Keratinocyte (primary cell): ENCODE results near the gene RUSC2.

Source experiments
- EZH2 ChIP-seq: IDR thresholded peaks from one replicate; pipeline ENCODE4 v1.6.1; 2012; ENCODE audit warnings: inconsistent platforms, mild to moderate bottlenecking, low read length, moderate library complexity
- TF ChIP-seq, protein P1 (sequence below), 3 experiments: IDR thresholded peaks in 1 of 3; conservative IDR thresholded peaks in 1 of 3; optimal IDR thresholded peaks in 1 of 3; 2 replicates in 2 of 3; 3 replicates in 1 of 3; pipeline versions ENCODE3 to v1.5.1; 2011; ENCODE audit warnings: low read length in 3 of 3, mild to moderate bottlenecking in 3 of 3, moderate library complexity in 2 of 3, control low read depth in 1 of 3, inconsistent platforms in 1 of 3; ENCODE audit not compliant: insufficient read depth in 2 of 3; ENCODE audit errors: extremely low read depth in 1 of 3

DNA sequence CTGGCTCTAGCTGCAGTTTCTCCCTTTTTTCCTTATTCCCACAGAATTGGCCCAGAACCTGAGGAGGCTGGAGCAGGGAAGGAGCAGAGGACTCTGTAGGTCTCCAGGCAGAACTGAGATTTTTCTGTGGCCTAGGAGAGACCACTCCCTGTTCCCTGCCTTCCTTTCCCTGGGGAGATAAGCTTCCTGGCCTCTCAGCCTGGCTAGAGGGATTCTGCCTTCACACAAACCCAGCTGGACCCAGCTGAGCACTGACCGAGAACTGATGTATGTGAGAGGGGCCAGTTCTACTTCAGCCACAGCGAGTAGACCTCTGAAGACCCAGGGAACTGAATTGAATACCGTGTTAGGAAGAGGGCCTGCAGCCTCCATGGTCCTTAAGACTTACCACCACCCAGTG is 48.0 kb downstream of the RUSC2 start:
- no peak for TF ChIP-seq EZH2
- TF ChIP-seq, protein P1, sequence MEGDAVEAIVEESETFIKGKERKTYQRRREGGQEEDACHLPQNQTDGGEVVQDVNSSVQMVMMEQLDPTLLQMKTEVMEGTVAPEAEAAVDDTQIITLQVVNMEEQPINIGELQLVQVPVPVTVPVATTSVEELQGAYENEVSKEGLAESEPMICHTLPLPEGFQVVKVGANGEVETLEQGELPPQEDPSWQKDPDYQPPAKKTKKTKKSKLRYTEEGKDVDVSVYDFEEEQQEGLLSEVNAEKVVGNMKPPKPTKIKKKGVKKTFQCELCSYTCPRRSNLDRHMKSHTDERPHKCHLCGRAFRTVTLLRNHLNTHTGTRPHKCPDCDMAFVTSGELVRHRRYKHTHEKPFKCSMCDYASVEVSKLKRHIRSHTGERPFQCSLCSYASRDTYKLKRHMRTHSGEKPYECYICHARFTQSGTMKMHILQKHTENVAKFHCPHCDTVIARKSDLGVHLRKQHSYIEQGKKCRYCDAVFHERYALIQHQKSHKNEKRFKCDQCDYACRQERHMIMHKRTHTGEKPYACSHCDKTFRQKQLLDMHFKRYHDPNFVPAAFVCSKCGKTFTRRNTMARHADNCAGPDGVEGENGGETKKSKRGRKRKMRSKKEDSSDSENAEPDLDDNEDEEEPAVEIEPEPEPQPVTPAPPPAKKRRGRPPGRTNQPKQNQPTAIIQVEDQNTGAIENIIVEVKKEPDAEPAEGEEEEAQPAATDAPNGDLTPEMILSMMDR (optimal IDR thresholded peaks at IDR 0.05 in 1 of 3, IDR thresholded peaks at IDR 0.05 in 1 of 3, conservative IDR thresholded peaks at IDR 0.05 in 1 of 3; ENCODE audit: extremely low read depth in 1 of 3, insufficient read depth in 2 of 3, low read length in 3 of 3), result no peak
